IPS DF 6.9 (cell line): Measurements from ENCODE around the gene ABHD2.

Experiments
- DNase-seq: peaks from one replicate; pipeline ENCODE4 v3.0.0-alpha.2; 2013; ENCODE audit warnings: low read depth, low spot score
- H3K27ac ChIP-seq: one replicate; pipeline ENCODE4 v1.5.1; 2013; ENCODE audit warnings: low read length, control low read depth
- H3K27me3 ChIP-seq: 2 replicates; pipeline ENCODE4 v1.6.1; 2013; ENCODE audit warnings: mild to moderate bottlenecking, low read length; ENCODE audit not compliant: control insufficient read depth, insufficient read depth
- H3K36me3 ChIP-seq: 2 replicates; pipeline ENCODE4 v1.6.1; 2013; ENCODE audit warnings: low read length; ENCODE audit not compliant: control insufficient read depth, insufficient read depth
- H3K4me1 ChIP-seq: 2 replicates; pipeline ENCODE4 v1.6.1; 2013; ENCODE audit warnings: low read length; ENCODE audit not compliant: control insufficient read depth, insufficient read depth
- H3K4me3 ChIP-seq: 2 replicates; pipeline ENCODE4 v1.5.1; 2013; ENCODE audit warnings: mild to moderate bottlenecking, low read length
- H3K9me3 ChIP-seq: 2 replicates; pipeline ENCODE4 v1.6.1; 2013; ENCODE audit warnings: low read length, inconsistent platforms; ENCODE audit not compliant: control insufficient read depth, insufficient read depth
- WGBS: extraction: QIAGEN DNeasy Blood & Tissue Kit; methylation state at CpG from one replicate; pipeline ENCODE4 v1.1.7; 2013; ENCODE audit warnings: mixed read lengths, missing lambda C conversion rate; ENCODE audit not compliant: insufficient read length, insufficient coverage; 5-methylcytosine and 5-hydroxymethylcytosine counted together

Gene ABHD2

DNA sequence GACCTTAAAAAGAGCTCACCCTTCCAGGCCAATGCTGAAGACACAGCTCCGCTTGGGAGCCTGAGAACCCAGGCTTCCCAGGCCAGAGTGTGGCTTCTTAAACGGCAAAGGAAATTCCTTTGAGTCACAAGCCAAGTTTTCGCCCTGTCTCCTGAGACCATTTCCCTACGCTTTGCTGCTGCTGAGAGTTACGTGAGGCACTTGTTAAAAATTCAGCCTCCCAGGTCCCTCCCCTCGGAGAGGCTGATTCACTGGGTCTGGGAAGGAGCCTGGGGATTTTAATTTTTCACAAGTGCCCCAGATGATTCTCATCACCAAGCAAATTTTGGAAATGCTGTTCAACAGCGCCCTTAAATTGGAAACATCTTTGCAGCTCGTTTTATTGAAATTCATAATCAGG lies 107.6 kb downstream of the ABHD2 start:
- Histone ChIP-seq H3K36me3 (no peaks in the 10 kb centered on the region; the same call in 1 of the 2 replicates), H3K27me3 (no peaks in the 10 kb centered on the region), H3K4me1 (peaks cover 4% of the 10 kb centered on the region), H3K9me3 (no peaks in the 10 kb centered on the region), H3K4me3 (no peak overlapping the region), H3K27ac (no peak overlapping the region)
- no CpG with 5 or more reads among the region's 8 CpGs for WGBS
- no peak for DNase-seq

DNA sequence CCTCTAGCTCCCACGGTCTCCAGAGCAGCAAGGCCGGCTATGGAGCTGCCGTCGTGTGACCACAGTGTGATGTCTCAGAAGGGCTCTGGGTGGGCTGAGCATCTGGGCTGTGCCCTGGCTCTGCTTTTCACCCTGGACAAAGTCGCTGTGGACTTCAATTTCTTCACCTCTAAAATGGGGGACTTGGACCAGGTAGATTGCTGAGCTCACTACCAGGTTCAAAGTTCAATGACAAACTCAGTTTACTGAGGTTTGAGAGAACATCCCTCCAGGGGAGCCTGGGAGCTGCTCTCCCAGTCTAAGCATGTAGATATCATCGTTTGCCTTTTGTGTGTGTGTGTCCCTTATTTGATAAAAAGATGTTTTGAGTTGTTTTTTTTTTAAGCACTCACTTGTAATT lies 108.0 kb downstream of the ABHD2 start:
- Histone ChIP-seq H3K9me3 (no peaks in the 10 kb centered on the region), H3K36me3 (no peaks in the 10 kb centered on the region; the same call in 1 of the 2 replicates), H3K27me3 (no peaks in the 10 kb centered on the region), H3K4me1 (peaks cover 4% of the 10 kb centered on the region), H3K4me3 (no peak overlapping the region), H3K27ac (no peak overlapping the region)
- no CpG with 5 or more reads among the region's 6 CpGs for WGBS
- DNase-seq, result no peak

DNA sequence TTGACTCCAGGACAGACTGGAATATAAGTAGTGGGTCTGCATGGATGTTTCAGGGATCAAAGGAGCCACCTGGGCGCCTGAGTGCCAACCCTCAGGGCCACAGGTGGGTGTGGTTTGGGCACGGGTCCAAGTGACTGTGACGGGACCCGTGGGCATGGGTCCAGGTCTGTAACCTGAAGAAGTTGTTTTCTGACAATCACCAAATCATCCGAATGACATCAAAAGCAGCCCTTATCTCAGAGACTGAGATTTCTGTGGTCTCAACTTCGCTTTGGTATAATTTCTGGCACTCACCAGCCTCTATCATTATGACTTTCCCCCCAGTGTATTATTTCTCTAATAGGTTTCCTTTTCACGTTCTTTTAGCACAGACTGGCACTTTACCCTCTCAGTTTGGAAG lies 108.7 kb downstream of the ABHD2 start:
- Histone ChIP-seq H3K9me3 (no peaks in the 10 kb centered on the region), H3K36me3 (no peaks in the 10 kb centered on the region), H3K4me3 (no peak overlapping the region), H3K4me1 (peaks cover 4% of the 10 kb centered on the region), H3K27me3 (no peaks in the 10 kb centered on the region), H3K27ac (no peak overlapping the region)
- WGBS, result no CpG with 5 or more reads among the region's 7 CpGs
- DNase-seq, result no peak

DNA sequence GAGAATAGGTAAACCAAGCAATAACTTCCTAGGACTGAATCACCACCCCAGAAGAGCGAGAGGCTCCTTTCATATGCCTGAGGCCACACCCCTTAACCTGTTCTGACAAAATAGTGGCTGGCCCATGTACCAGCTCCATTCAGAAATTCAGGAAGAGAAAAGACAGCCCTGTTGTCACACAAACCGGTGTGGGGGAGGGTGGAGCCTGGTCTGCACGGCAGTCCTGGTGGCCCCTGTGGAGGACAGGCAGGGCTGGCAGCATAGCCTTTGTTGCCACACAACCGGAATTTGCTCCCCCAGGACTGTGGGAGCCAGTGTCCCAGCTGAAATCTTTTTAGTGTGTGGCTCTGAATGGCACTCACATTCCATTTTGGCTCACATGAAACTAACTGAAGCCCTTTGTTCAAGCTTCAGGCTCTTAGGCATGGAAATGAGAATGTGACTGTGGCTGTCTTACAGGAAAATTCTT lies 109.3 kb downstream of the ABHD2 start:
- DNase-seq, result peak; percentile 25
- no peaks in the 10 kb centered on the region for H3K9me3 ChIP-seq
- no CpG with 5 or more reads among the region's 4 CpGs for WGBS
- no peaks in the 10 kb centered on the region for H3K27me3 ChIP-seq
- H3K27ac ChIP-seq, result no peak overlapping the region
- no peak overlapping the region for H3K4me3 ChIP-seq
- no peaks in the 10 kb centered on the region for H3K36me3 ChIP-seq
- peaks cover 5% of the 10 kb centered on the region for H3K4me1 ChIP-seq

DNA sequence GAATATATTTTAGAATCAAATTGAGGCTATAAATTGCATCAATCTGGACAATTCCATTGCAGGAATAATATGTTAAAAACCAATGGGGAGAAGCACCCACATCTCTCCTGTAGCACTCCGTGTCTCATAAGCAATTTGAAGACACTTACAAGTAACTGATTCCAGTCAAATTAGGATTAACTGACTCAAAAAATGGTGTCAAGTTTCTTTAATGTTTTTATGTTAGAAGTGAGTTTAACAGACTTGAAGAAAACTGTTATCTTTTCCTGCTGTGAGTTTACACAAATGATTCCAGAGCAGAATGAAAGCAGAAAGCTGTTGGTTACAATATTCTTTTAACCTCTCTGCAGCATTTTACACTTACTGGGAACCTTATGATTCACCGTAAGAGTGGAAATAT lies 109.9 kb downstream of the ABHD2 start:
- no CpG with 5 or more reads among the region's 2 CpGs for WGBS
- H3K36me3 ChIP-seq, result no peaks in the 10 kb centered on the region
- no peak for DNase-seq
- H3K4me3 ChIP-seq, result no peak overlapping the region
- peaks cover 6% of the 10 kb centered on the region for H3K4me1 ChIP-seq
- no peaks in the 10 kb centered on the region for H3K9me3 ChIP-seq
- H3K27me3 ChIP-seq, result no peaks in the 10 kb centered on the region
- H3K27ac ChIP-seq, result no peak overlapping the region

DNA sequence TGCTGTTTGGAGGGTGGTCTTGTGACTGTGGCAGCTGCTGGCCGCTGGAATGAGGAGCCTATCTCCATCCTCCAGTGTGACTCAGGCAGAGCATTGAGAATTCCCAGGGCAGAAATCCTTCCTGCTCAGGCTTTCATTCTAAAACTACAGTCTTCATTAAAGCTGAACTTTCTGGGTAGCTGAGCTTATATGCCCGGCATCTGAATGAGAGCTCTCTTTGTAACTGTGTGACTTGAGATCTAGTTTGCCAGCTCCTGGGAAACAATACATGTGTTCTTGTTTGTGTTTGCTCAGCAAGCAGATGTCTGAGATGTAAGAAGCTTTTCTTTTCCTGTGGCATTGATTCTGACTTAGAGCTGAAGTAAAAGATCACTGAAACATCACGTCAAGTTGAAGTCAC lies 110.7 kb downstream of the ABHD2 start:
- H3K4me3 ChIP-seq, result no peak overlapping the region
- no peaks in the 10 kb centered on the region for H3K36me3 ChIP-seq
- no peaks in the 10 kb centered on the region for H3K9me3 ChIP-seq
- no peak overlapping the region for H3K27ac ChIP-seq
- no CpG with 5 or more reads among the region's 3 CpGs for WGBS
- H3K27me3 ChIP-seq, result no peaks in the 10 kb centered on the region
- peaks cover 6% of the 10 kb centered on the region for H3K4me1 ChIP-seq
- DNase-seq, result no peak

DNA sequence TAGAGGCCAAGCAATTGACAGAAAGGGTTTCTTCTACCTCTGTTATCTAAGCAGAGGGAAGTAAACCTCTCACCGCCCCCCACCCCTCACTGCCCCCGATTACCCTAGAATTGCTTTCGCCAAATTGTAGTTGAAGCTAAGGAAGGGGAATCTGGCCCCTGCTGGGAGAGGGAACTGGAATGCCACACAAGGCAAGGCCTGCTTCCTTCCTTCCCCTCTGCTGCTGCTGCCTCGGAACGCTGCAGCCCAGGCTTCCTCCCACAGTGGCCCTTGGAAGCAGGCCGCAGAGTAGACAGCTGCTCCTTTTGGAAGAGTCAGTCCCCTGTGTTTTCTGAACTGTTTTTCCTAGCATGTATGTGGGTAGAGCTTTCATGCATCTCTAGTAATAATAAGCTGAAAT lies 111.5 kb downstream of the ABHD2 start:
- no peak overlapping the region for H3K4me3 ChIP-seq
- no peaks in the 10 kb centered on the region for H3K27me3 ChIP-seq
- peak; percentile 22 for DNase-seq
- no peaks in the 10 kb centered on the region for H3K36me3 ChIP-seq
- no CpG with 5 or more reads among the region's 6 CpGs for WGBS
- H3K27ac ChIP-seq, result no peak overlapping the region
- H3K9me3 ChIP-seq, result no peaks in the 10 kb centered on the region
- H3K4me1 ChIP-seq, result peaks cover 6% of the 10 kb centered on the region

DNA sequence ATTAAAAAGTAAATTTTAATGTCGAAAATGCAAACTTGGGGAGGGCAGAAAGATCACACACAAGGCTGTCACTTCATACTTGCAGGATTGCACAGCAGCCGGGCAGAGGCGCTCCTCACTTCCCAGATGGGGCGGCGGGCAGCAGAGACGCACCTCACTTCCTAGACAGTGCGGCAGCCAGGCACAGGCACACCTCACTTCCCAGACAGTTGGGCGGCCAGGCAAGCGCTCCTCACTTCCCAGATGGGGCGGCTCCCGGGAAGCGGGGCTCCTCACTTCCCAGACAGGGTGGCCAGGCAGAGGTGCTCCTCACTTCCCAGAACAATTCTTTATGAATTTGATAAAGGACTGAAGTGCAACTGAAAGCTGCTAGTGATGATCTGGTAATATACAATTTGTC lies 111.9 kb downstream of the ABHD2 start:
- no peak for DNase-seq
- Histone ChIP-seq H3K27me3 (no peaks in the 10 kb centered on the region), H3K9me3 (no peaks in the 10 kb centered on the region), H3K27ac (no peak overlapping the region), H3K4me1 (peaks cover 6% of the 10 kb centered on the region), H3K36me3 (no peaks in the 10 kb centered on the region), H3K4me3 (no peak overlapping the region)
- WGBS, result no CpG with 5 or more reads among the region's 12 CpGs

DNA sequence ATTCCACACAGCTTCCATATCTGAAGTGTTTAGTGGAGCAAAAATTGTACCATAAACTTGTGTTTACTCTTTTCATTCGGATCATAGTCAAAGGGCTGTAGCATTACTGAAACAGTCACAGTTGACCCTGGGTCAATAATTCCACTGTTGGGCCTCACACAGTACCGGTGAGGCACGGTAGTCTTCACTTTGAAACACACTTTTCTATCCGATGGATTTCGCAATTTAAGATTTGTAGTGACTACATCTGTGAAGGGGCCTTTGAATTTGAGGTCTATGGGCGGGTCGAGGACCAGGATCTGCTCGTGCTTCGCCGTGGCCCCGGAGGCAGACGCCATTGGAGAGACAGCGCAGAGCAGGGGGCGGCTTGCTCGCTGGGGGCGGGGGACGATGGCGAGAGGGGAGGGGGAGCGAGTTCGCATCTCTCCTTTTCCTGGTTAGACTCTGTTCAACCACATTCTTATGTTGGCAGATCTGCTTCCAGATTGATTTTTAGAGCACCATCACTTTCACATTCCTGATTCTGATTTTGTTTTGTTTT lies 113.3 kb downstream of the ABHD2 start:
- Histone ChIP-seq H3K36me3 (no peaks in the 10 kb centered on the region), H3K4me1 (peaks cover 4% of the 10 kb centered on the region), H3K27me3 (no peaks in the 10 kb centered on the region), H3K4me3 (no peak overlapping the region), H3K9me3 (no peaks in the 10 kb centered on the region), H3K27ac (no peak overlapping the region)
- no peak for DNase-seq
- WGBS, result no CpG with 5 or more reads among the region's 20 CpGs

DNA sequence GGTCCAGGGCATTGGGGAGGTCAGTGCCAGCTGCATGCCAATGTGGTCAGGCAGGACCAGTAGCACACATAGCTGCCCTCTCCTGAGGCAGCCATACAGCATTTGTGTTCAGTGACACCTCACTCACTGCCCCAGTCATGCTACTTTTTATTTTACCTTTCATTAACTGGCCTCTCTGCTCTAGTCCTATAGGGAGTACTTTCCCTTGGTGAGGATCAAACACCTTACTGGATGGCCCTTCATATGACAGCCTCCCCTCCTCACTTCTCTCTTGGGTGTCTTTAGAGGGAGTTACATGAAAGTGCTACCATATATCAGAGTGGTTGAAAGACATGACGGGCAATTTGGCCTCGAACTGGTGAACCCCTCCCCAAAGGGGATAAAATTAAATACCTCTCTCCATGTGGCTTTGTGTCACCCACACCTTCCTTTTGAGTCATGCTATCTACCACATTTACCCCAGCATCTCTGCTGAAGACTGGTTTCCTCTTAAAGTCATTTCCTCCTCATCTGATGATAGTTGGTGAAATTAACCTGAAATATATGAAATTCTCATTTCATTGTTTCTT lies 115.5 kb downstream of the ABHD2 start:
- Histone ChIP-seq H3K4me1 (peaks cover 5% of the 10 kb centered on the region), H3K4me3 (no peak overlapping the region), H3K27ac (no peak overlapping the region), H3K36me3 (no peaks in the 10 kb centered on the region), H3K9me3 (no peaks in the 10 kb centered on the region), H3K27me3 (no peaks in the 10 kb centered on the region)
- no peak for DNase-seq
- WGBS, result no CpG with 5 or more reads among the region's 2 CpGs

DNA sequence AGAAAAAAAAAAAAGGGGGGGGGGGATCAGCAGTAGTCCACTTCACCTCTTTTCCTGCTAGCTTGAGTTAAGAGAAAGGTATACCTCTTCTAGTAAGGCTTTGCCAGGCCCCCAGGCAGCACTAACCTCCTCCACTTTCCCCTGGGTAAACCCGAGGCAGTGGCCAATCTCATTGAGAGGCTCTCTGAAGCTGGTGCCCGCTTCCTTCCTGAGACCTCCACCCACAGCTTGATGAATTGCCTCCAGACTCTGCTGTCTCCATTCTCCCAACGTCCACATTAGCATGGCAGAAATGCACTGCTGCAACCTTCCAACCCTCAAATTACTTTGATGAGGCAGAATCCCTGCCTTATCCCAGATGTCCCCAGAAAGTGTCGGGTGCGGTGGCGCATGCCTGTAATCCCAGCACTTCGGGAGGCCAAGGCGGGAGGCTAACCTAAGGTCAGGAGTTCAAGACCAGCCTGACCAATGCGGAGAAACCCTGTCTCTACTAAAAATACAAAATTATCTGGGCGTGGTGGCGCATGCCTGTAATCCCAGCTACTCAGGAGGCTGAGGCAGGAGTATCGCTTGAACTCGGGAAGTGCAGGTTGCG lies 117.8 kb downstream of the ABHD2 start:
- no CpG with 5 or more reads among the region's 14 CpGs for WGBS
- Histone ChIP-seq H3K36me3 (no peaks in the 10 kb centered on the region), H3K4me3 (no peak overlapping the region), H3K27ac (no peak overlapping the region), H3K4me1 (peaks cover 5% of the 10 kb centered on the region), H3K27me3 (no peaks in the 10 kb centered on the region), H3K9me3 (no peaks in the 10 kb centered on the region)
- no peak for DNase-seq
